Neural progenitor cell (in vitro differentiated cells): ENCODE results near the gene CYB5D1. TPM values are rescaled to one million over a fixed set of nuclear protein-coding genes. Genes with fewer than 3 reads are reported as not detected.

Source experiments
- DNase-seq: peaks from one replicate; pipeline ENCODE4 v3.0.0-alpha.2; 2016; ENCODE audit warnings: low spot score
- H2AFZ ChIP-seq: fragments of 200-600 bp; sonication (generic); replicated peaks from 2 replicates; pipeline ENCODE4 v1.6.1; 2016; ENCODE audit warnings: antibody characterized with exemption
- H3F3A ChIP-seq: fragments of 200-600 bp; sonication (generic); 2 replicates; pipeline ENCODE4 v1.6.1; 2016; ENCODE audit warnings: antibody characterized with exemption, low read depth
- H3K27ac ChIP-seq: fragments of 200-600 bp; sonication (generic); 2 replicates; pipeline ENCODE4 v1.5.1; 2016; ENCODE audit warnings: mild to moderate bottlenecking
- H3K27me3 ChIP-seq: fragments of 200-600 bp; sonication (generic); 2 replicates; pipeline ENCODE4 v1.6.1; 2016; ENCODE audit warnings: mild to moderate bottlenecking, moderate library complexity
- H3K36me3 ChIP-seq: fragments of 200-600 bp; sonication (generic); 2 replicates; pipeline ENCODE4 v1.5.1; 2016
- H3K4me1 ChIP-seq: fragments of 200-600 bp; sonication (generic); 2 replicates; pipeline ENCODE4 v1.6.1; 2016; ENCODE audit warnings: mixed run types
- H3K4me2 ChIP-seq: fragments of 200-600 bp; sonication (generic); 2 replicates; pipeline ENCODE4 v1.6.1; 2016
- H3K4me3 ChIP-seq: fragments of 200-600 bp; sonication (generic); 2 replicates; pipeline ENCODE4 v1.5.1; 2016
- H3K79me2 ChIP-seq: fragments of 200-600 bp; sonication (generic); 2 replicates; pipeline ENCODE4 v1.6.1; 2016; ENCODE audit warnings: low read depth
- H3K9ac ChIP-seq: fragments of 200-600 bp; sonication (generic); 2 replicates; pipeline ENCODE4 v1.6.1; 2016
- H3K9me3 ChIP-seq: fragments of 200-600 bp; sonication (generic); 2 replicates; pipeline ENCODE4 v1.5.1; 2016; ENCODE audit warnings: low read depth
- H4K20me1 ChIP-seq: fragments of 200-600 bp; sonication (generic); 2 replicates; pipeline ENCODE4 v1.6.1; 2016; ENCODE audit warnings: low read depth
- H3K27ac Mint-ChIP-seq: 3 replicates; pipeline ENCODE4 v1.8.0; 2021; ENCODE audit warnings: mixed read lengths
- H3K27me3 Mint-ChIP-seq: 2 replicates; pipeline ENCODE4 v1.8.0; 2022; ENCODE audit warnings: low read depth, mild to moderate bottlenecking, inconsistent platforms, moderate library complexity, mixed read lengths; ENCODE audit not compliant: insufficient read depth
- H3K36me3 Mint-ChIP-seq: 3 replicates; pipeline ENCODE4 v1.8.0; 2021; ENCODE audit warnings: mixed read lengths
- H3K4me1 Mint-ChIP-seq: 3 replicates; pipeline ENCODE4 v1.8.0; 2021; ENCODE audit warnings: mixed read lengths
- H3K4me3 Mint-ChIP-seq: 3 replicates; pipeline ENCODE4 v1.8.0; 2021; ENCODE audit warnings: mild to moderate bottlenecking, moderate library complexity, mixed read lengths
- H3K9me3 Mint-ChIP-seq: 3 replicates; pipeline ENCODE4 v1.8.0; 2020; ENCODE audit warnings: mixed read lengths
- CTCF ChIP-seq: fragments of 200-600 bp; sonication (generic); IDR thresholded peaks from 2 replicates; pipeline ENCODE4 v1.5.1; 2017; ENCODE audit warnings: antibody characterized with exemption, mild to moderate bottlenecking
- EZH2 ChIP-seq: fragments of 200-600 bp; sonication (generic); IDR thresholded peaks from 2 replicates; pipeline ENCODE4 v1.6.1; 2017; ENCODE audit warnings: antibody characterized with exemption, mild to moderate bottlenecking, moderate library complexity
- EZH2phosphoT487 ChIP-seq: fragments of 200-600 bp; sonication (generic); IDR thresholded peaks from 2 replicates; pipeline ENCODE4 v1.6.1; 2017; ENCODE audit warnings: antibody characterized with exemption
- total RNA-seq: library from RNA; depleted of rRNA; stranded (reverse); fragments of >200 nt; gene quantifications from 2 replicates; pipeline ENCODE4 v1.2.3, GENCODE V29; 2015; ENCODE audit warnings: low replicate concordance

The CYB5D1 gene
- total RNA-seq, 1 donor from 2014 or later: 12.9 TPM

DNA sequence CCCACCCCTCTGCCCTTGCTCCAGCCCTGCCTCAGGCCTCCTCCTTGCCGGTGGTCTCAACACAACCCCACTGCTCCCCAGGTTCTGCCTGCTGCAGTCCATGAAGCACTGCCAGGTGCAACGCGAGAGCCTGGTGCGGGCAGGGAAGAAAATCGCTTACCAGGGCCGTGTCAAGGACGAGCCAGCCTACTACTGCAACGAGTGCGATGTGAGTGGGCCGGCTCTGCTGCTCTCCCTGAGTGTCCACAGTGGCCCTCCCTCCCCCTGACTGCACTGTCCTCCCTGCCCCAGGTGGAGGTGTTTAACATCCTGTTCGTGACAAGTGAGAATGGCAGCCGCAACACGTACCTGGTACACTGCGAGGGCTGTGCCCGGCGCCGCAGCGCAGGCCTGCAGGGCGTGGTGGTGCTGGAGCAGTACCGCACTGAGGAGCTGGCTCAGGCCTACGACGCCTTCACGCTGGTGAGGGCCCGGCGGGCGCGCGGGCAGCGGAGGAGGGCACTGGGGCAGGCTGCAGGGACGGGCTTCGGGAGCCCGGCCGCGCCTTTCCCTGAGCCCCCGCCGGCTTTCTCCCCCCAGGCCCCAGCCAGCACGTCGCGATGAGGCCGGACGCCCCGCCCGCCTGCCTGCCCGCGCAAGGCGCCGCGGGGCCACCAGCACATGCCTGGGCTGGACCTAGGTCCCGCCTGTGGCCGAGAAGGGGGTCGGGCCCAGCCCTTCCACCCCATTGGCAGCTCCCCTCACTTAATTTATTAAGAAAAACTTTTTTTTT, 4.7 kb upstream of the CYB5D1 start:
- peaks cover 11% of the 10 kb centered on the region for H3K27me3 Mint-ChIP-seq
- H3K9me3 Mint-ChIP-seq: no peaks in the 10 kb centered on the region
- Histone ChIP-seq H3K4me2 (peak overlapping the region; percentile 94), H3K79me2 (peaks cover 15% of the 10 kb centered on the region), H4K20me1 (peaks cover 76% of the 10 kb centered on the region), H3K27ac (no peak overlapping the region), H2AFZ (no peak overlapping the region), H3K4me3 (peak overlapping the region; percentile 74), H3K4me1 (peaks cover 38% of the 10 kb centered on the region), H3K36me3 (peaks cover 9% of the 10 kb centered on the region), H3F3A (peaks cover 74% of the 10 kb centered on the region), H3K9ac (no peak overlapping the region), H3K9me3 (no peaks in the 10 kb centered on the region), H3K27me3 (peaks cover 16% of the 10 kb centered on the region)
- H3K4me1 Mint-ChIP-seq: peaks cover 21% of the 10 kb centered on the region
- peak; percentile 56 for DNase-seq
- H3K4me3 Mint-ChIP-seq: no peak overlapping the region
- no peak for TF ChIP-seq EZH2
- TF ChIP-seq EZH2phosphoT487: no peak
- no peak for TF ChIP-seq CTCF
- H3K27ac Mint-ChIP-seq: no peak overlapping the region
- H3K36me3 Mint-ChIP-seq: peaks cover 20% of the 10 kb centered on the region

- peak overlapping the region; percentile 94 for H3K4me2 ChIP-seq
- Mint-ChIP-seq H3K27ac (no peak overlapping the region), H3K27me3 (peaks cover 11% of the 10 kb centered on the region), H3K4me3 (peak overlapping the region; percentile 73), H3K4me1 (peaks cover 21% of the 10 kb centered on the region), H3K36me3 (peaks cover 17% of the 10 kb centered on the region), H3K9me3 (no peaks in the 10 kb centered on the region)
- peaks cover 80% of the 10 kb centered on the region for H3F3A ChIP-seq
- TF ChIP-seq EZH2phosphoT487 (no peak), CTCF (no peak), EZH2 (no peak)
- H3K27ac ChIP-seq: no peak overlapping the region
- H3K4me1 ChIP-seq: peaks cover 43% of the 10 kb centered on the region
- peaks cover 9% of the 10 kb centered on the region for H3K36me3 ChIP-seq
- peaks cover 15% of the 10 kb centered on the region for H3K79me2 ChIP-seq
- H2AFZ ChIP-seq: no peak overlapping the region
- H4K20me1 ChIP-seq: peaks cover 76% of the 10 kb centered on the region
- H3K4me3 ChIP-seq: peak overlapping the region; percentile 74
- DNase-seq: peak; percentile 65
- no peaks in the 10 kb centered on the region for H3K9me3 ChIP-seq
- peaks cover 16% of the 10 kb centered on the region for H3K27me3 ChIP-seq
- no peak overlapping the region for H3K9ac ChIP-seq
Measured at GRCh38 chr17:7853691-7854038, 4.1 kb upstream of the CYB5D1 start.

DNA sequence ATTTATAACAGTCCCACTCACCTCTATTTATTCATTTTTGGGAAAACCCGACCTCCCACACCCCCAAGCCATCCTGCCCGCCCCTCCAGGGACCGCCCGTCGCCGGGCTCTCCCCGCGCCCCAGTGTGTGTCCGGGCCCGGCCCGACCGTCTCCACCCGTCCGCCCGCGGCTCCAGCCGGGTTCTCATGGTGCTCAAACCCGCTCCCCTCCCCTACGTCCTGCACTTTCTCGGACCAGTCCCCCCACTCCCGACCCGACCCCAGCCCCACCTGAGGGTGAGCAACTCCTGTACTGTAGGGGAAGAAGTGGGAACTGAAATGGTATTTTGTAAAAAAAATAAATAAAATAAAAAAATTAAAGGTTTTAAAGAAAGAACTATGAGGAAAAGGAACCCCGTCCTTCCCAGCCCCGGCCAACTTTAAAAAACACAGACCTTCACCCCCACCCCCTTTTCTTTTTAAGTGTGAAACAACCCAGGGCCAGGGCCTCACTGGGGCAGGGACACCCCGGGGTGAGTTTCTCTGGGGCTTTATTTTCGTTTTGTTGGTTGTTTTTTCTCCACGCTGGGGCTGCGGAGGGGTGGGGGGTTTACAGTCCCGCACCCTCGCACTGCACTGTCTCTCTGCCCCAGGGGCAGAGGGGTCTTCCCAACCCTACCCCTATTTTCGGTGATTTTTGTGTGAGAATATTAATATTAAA, 3.6 kb upstream of the CYB5D1 start:
- H3K4me1 Mint-ChIP-seq: peaks cover 21% of the 10 kb centered on the region
- Histone ChIP-seq H3K9me3 (no peaks in the 10 kb centered on the region), H4K20me1 (peaks cover 71% of the 10 kb centered on the region), H3K4me3 (peak overlapping the region; percentile 74), H3F3A (peaks cover 85% of the 10 kb centered on the region), H2AFZ (no peak overlapping the region), H3K79me2 (peaks cover 20% of the 10 kb centered on the region), H3K4me2 (peak overlapping the region; percentile 94), H3K9ac (no peak overlapping the region), H3K36me3 (peaks cover 9% of the 10 kb centered on the region), H3K27me3 (peaks cover 16% of the 10 kb centered on the region), H3K27ac (no peak overlapping the region), H3K4me1 (peaks cover 46% of the 10 kb centered on the region)
- H3K9me3 Mint-ChIP-seq: no peaks in the 10 kb centered on the region
- peak; percentile 59 for DNase-seq
- peaks cover 11% of the 10 kb centered on the region for H3K27me3 Mint-ChIP-seq
- peak overlapping the region; percentile 73 for H3K4me3 Mint-ChIP-seq
- TF ChIP-seq CTCF: no peak
- TF ChIP-seq EZH2: no peak
- TF ChIP-seq EZH2phosphoT487: no peak
- H3K36me3 Mint-ChIP-seq: peaks cover 17% of the 10 kb centered on the region
- no peak overlapping the region for H3K27ac Mint-ChIP-seq
